Transverse colon (tissue), 4 donors: ENCODE data around the gene MEG3.

Experiments
- CTCF ChIP-seq, 5 experiments: fragments of 200-600 bp in 3 of 5; fragments of 450-650 bp in 2 of 5; sonication (generic) in 3 of 5; IDR thresholded peaks; 1 replicate in 2 of 5; 2 replicates in 3 of 5; pipeline ENCODE4 v1.5.1; 2016 to 2017; ENCODE audit warnings: antibody characterized with exemption in 5 of 5, inconsistent platforms in 3 of 5, mild to moderate bottlenecking in 2 of 5, moderate library complexity in 1 of 5
- EP300 ChIP-seq: sonication (generic); formaldehyde crosslinking; IDR thresholded peaks from one replicate; pipeline ENCODE4 v1.6.1; 2017; ENCODE audit warnings: antibody characterized with exemption, low read depth
- POLR2A ChIP-seq: fragments of 450-650 bp; IDR thresholded peaks from one replicate; pipeline ENCODE4 v1.6.1; 2016; ENCODE audit warnings: antibody characterized with exemption, mild to moderate bottlenecking, moderate library complexity
- POLR2AphosphoS5 ChIP-seq, 3 donors: sonication (generic); formaldehyde crosslinking; IDR thresholded peaks; one replicate each; pipeline ENCODE4 v1.6.1; 2016; ENCODE audit warnings: antibody characterized with exemption in 3 of 3

GRCh38 chr14:100844846-100845245 is 18.9 kb downstream of the MEG3 start:
- TF ChIP-seq CTCF (IDR thresholded peaks at IDR 0.05) (no peak), EP300 (no peak), POLR2A (no peak), POLR2AphosphoS5 (IDR thresholded peaks at IDR 0.05) (no peak)
